GM21737 (cell line): Measurements from ENCODE around the gene SLIT2.

Source experiments
- ATAC-seq: cut with Tn5 transposase; IDR thresholded peaks from one replicate; pipeline ENCODE4 v1.9.1; 2021; ENCODE audit warnings: mild to moderate bottlenecking, moderate library complexity; ENCODE audit not compliant: unreplicated experiment

SLIT2 gene

GRCh38 chr4:20251796-20252655 is at the start of gene SLIT2:
TSS of gene SLIT2 (plus strand) at chr4:20251905. CDS start at chr4:20253816, 1,911 bp downstream.
- peak; percentile 57 for ATAC-seq

- no peak for ATAC-seq
Measured at GRCh38 chr4:20203508-20203907, 48.2 kb upstream of the SLIT2 start.

GRCh38 chr4:20217521-20217920 is 34.2 kb upstream of the SLIT2 start:
- no peak for ATAC-seq

GRCh38 chr4:20217951-20218350 is 33.8 kb upstream of the SLIT2 start:
- no peak for ATAC-seq

DNA sequence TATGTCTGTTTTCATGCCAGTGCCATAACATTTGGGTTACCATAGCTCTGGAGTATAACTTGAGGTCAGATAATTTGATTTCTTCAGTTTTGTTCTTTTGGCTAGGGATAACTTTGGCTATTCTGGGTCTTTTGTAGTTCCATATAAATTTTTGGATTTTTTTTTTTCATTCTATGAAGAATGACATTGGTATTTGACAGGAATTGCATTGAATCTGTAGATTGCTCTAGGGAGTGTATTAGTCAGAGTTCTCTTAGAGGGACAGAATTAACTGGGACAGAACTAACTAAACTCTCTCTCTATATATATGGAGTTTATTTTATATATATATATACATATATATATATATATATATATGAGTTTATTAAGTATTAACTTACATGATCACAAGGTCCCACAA is 32.2 kb upstream of the SLIT2 start:
- ATAC-seq: no peak

DNA sequence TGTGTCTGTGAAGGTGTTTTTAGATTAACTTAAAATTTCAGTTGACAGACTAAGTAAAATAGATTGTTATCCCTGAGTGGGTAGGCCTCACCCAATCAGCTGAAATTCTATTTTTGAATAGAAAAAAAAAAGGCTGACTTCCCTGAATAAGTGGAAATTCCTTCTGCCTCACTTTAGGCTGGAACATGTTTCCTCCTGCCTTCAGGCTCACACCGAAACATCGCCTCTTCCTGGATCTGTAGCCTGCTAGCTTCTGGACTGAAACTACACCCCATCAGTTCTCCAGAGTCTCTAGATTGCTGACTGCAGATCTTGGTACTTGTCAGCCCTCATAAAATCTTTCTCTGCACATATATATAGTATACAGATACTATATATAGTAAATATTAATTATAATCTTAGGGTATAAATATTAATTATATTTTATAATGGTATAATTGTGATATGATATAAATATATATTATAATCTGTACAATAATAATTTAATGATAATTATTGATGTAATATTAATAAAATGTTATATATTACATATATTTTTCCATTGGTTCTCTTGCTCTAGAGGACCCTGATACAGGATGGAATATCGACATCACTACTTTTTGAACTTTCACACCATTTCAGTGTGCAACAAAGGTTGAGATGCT is 13.7 kb upstream of the SLIT2 start:
- ATAC-seq: no peak

- peak; percentile 47 for ATAC-seq
Measured at GRCh38 chr4:20248155-20248558, 3.5 kb upstream of the SLIT2 start.

DNA sequence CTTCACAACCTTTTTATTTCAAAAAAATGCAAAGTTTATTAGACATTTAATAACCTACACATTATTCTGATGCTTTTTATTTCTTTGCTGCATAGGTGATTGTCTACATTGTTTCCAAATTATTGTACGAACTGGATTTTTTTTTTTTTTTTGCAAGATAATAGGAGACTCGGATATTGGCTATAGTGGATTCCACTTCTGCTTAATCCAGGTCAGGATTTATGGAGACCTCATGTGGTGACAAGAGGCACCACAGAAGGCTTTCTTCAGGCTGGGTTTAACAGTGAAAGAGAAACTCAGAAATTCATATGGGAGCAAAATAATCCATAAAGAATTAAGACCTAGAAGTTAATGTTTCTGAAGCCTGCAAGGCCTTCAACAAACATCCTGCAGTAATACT is 2.4 kb upstream of the SLIT2 start:
- no peak for ATAC-seq

DNA sequence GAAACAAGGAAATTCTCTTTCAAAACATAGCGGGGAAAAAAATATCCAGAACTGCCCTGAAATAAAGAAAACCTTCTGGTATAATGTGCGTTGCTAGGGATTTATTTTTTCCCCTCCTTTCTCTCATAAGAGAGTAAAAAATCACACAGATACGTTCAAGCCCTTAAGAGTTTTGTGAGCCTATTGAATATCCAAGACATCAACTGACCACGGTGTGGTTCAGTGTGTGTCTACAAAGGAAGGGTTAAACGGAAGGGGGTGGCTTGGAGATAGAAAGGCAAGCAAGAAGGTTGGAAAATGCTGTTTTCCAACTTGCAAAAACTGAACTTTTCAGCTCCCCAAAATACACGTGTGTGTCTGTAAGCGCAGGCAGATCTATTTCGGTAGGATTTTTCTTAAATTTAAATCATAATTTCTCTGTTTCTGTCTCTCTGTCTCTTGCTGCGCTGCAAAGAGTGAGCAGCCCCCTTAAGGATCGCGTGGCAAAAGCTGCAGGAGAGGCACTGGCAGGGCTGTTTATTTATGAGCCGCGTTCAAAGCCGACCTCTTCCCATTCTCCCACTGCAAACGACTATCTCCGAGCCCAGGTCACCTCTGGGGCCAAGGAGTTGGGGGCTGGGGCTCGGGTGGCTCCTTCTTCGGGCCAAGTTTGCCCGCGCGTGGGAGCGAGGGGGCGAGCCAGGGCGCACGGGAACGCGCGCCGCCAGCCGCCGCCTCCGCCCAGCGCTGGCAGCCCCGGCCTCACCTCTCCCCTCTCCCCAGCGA is 492 bp upstream of the SLIT2 start:
- ATAC-seq: no peak

- ATAC-seq: no peak
Measured at GRCh38 chr4:20252656-20253282, 1.1 kb downstream of the SLIT2 start.

DNA sequence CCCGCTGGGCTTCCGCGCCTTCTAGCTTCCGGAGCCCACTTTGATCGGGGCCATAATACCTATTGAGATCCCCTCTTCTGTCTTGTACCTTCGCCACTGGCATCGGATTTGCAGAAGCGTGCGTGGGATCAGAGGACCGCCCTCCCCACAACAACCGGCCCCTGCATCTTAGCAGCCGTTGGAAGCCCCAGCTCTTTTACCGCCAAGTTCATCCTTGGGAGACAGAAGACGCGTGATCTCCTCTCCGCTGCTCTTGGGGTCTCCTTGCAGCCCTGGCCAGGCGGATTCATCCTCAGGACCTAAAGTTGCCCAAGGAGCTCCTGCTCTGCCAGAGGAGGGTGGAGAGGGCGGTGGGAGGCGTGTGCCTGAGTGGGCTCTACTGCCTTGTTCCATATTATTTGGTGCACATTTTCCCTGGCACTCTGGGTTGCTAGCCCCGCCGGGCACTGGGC is 1.6 kb downstream of the SLIT2 start:
- no peak for ATAC-seq

DNA sequence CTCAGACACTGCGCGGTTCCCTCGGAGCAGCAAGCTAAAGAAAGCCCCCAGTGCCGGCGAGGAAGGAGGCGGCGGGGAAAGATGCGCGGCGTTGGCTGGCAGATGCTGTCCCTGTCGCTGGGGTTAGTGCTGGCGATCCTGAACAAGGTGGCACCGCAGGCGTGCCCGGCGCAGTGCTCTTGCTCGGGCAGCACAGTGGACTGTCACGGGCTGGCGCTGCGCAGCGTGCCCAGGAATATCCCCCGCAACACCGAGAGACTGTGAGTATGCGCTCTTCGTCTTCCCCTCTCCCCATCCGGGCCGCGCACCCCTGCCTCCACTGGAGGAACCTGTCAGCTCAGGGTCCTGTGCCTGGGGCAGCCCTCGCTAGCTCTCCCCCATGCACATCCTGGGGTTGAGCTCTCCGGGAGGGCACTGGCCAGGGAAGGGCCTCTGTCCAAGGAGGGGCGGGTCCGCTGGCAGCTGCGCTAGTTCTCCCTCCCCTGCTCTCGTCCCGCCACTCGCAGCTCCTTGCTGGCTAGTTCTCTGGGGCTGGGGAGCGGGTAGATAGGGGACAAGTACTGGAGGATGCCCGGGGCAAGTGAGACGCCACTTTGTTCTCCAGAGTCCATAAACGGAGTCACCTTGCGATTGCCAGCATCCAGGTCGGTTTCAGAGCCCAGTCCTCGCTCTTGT is 2.2 kb downstream of the SLIT2 start:
- ATAC-seq: no peak

DNA sequence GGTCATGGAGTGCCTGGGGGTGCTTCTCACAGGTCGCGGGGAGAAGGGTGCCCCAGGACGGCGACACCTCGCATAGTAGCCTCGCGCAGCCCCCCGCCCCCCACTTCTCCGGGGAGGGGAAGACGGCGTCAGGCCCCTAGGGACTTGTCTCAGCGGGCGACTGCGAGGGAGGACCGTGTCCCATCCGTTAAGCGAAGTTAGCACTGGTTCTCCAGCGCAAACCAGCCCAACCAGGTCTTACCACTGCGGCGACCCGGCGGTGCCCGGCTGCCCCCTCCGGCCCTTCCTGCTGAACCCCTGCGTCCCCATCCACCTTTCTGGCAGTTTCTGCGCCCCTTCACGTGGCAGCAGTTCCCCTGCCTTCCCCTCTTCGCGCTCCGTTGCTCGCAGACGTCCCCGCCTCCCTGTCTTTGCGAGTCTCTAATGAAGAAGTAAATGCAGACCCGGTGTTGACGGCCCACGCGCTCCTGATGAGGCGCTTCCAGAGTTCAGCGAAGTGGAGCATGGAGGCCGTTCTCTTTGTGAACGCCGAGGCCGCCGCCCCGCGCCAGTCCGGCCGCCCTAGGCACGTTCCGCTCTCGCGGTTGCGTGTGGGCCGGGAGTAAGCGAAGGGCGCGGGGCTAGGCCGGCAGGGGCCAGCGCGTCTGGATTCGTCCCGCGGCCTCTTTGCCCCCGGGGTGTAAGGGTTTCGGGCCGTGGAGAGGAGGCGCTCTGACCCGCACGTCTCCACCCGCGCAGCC is 3.0 kb downstream of the SLIT2 start:
- ATAC-seq: no peak

GRCh38 chr4:20255251-20255586 is 3.5 kb downstream of the SLIT2 start:
- no peak for ATAC-seq

DNA sequence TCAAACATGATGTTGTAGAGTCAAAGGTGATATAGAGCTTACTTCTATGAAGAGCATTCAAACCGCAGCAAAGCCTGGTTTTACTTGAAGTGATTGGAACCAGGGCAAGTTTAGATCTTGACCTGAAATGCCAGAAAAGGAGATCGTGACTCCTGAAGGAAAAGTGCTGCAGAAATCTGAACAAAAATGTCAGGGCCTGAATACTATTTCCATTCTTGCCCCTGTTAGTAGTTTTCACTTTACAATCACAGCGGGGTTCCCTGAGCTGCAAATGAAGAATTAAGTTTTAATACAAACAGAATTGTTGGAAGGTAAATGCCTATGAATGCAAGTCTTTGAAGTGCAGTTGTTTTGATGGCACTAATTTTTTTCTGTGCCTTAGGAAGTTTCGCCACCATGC is 4.1 kb downstream of the SLIT2 start:
- ATAC-seq: no peak

DNA sequence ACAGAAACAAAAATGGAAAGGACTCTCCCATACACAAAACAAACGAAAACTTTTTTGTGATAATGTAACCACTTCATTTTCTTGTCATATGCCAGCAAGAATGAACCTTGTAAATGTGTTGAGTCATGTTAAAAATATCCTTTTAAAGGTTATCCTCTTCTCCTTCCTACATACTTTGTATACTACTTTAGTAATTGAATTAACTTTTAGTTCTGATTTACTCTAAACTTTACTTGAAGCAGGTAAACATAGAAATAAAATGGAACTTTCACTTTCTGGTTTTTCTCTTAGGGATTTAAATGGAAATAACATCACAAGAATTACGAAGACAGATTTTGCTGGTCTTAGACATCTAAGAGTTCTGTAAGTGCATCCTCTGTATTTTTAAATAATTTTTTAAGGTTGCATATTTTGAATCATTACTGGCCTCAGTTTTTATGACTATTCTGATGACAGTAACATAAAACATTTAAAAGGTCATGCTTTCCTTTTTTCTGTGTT is 4.7 kb downstream of the SLIT2 start:
- ATAC-seq: no peak

DNA sequence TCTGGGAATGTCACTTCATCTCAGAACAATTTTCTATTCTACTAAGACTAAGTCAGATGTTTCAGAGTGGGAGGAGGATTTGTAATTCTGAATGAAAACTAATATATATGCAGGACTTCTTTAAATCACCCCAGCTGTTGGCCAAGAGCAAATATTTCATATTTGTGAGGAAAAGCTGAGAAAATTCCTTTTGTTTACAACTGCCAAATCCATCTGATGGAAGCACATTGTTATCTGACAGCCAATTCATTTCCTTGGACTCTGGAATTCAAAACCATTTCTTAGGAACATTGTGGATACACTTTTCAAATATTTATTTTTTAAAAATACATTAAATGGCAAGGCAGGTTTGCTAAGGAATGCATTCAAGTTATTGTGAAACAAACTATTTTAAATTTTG is 8.0 kb downstream of the SLIT2 start:
- ATAC-seq: no peak

GRCh38 chr4:20260821-20261220 is 9.1 kb downstream of the SLIT2 start:
- ATAC-seq: no peak

DNA sequence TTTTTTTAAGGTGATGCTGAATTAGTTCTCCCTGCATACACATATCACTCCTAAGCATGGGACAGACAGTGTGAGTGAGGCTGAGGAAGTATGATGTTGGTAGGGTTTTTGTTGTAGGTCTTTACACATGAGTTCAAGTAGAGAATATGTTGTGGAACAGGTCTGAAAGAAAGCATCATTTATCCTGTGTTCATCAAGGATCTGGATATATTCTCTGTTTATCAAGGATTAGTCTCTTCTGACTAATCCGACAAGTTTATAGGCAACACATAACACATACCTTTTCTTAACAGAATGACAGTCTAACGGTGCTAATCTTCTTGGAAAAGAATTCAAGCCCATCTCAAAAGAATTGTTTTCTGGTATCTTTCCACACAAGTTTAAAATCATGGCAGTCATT is 10.5 kb downstream of the SLIT2 start:
- ATAC-seq: no peak

GRCh38 chr4:20264688-20265087 is 13.0 kb downstream of the SLIT2 start:
- ATAC-seq: no peak
